Endothelial cell of umbilical vein (primary cell): ENCODE results near the gene ABLIM2.

ENCODE experiments used
- CTCF ChIP-seq, 2 donors: IDR thresholded peaks; 1 replicate in 1 of 2; 2 replicates in 1 of 2; pipeline ENCODE4 v1.5.1; 2011; ENCODE audit warnings: low read length in 2 of 2, mild to moderate bottlenecking in 2 of 2, moderate library complexity in 2 of 2, control low read depth in 1 of 2, inconsistent platforms in 1 of 2, low read depth in 1 of 2; ENCODE audit not compliant: insufficient read depth in 1 of 2; ENCODE audit errors: extremely low read depth in 1 of 2
- EZH2 ChIP-seq: IDR thresholded peaks from 2 replicates; pipeline ENCODE4 v1.6.1; 2012; ENCODE audit warnings: borderline replicate concordance, low read depth, mild to moderate bottlenecking, moderate library complexity, low read length, inconsistent platforms; ENCODE audit not compliant: severe bottlenecking
- FOS ChIP-seq: IDR thresholded peaks from 2 replicates; pipeline ENCODE4 v1.6.1; 2011; ENCODE audit warnings: mild to moderate bottlenecking, low read length, moderate library complexity, borderline replicate concordance; ENCODE audit not compliant: insufficient read depth
- GATA2 ChIP-seq: IDR thresholded peaks from 2 replicates; pipeline ENCODE4 v1.7.0; 2011; ENCODE audit warnings: low read depth, mild to moderate bottlenecking, moderate library complexity, mixed read lengths, low read length; ENCODE audit not compliant: insufficient read length, insufficient read depth
- JUN ChIP-seq: IDR thresholded peaks from 2 replicates; pipeline ENCODE4 v1.6.1; 2011; ENCODE audit warnings: borderline replicate concordance, low read depth; ENCODE audit not compliant: insufficient read length, insufficient read depth
- MAX ChIP-seq: IDR thresholded peaks from 2 replicates; pipeline ENCODE4 v1.6.1; 2011; ENCODE audit not compliant: insufficient read depth, insufficient read length
- POLR2A ChIP-seq: IDR thresholded peaks from 2 replicates; pipeline ENCODE4 v1.6.1; 2012; ENCODE audit warnings: low read depth, mild to moderate bottlenecking, control low read depth, low read length
- POLR2AphosphoS5 ChIP-seq: IDR thresholded peaks from 2 replicates; pipeline ENCODE4 v1.6.1; 2012; ENCODE audit warnings: low read depth, mild to moderate bottlenecking, control low read depth, low read length, moderate library complexity; ENCODE audit not compliant: insufficient read depth

GRCh38 chr4:8143392-8144140, 15.0 kb downstream of the ABLIM2 start:
- TF ChIP-seq POLR2A, result no peak
- TF ChIP-seq EZH2, result no peak
- TF ChIP-seq CTCF (IDR thresholded peaks at IDR 0.05; ENCODE audit: extremely low read depth in 1 of 2, insufficient read depth in 1 of 2, low read depth in 1 of 2, low read length in 2 of 2), result no peak
- TF ChIP-seq MAX, result no peak
- no peak for TF ChIP-seq GATA2
- TF ChIP-seq POLR2AphosphoS5, result no peak
- TF ChIP-seq FOS, result no peak
- no peak for TF ChIP-seq JUN
